ENCODE results near the gene NPTXR.
"Not testable (repeated sequence)": the region's sequence is repeated elsewhere in the genome, so short reads cannot be mapped to it uniquely, and the experiment has no call there.

Gene NPTXR

GRCh38 chr22:38868286-38868721, 24.5 kb upstream of the NPTXR start:
- DNase-seq = no peak

- DNase-seq = no peak
Measured at GRCh38 chr22:38867471-38868285, 23.9 kb upstream of the NPTXR start.

DNA sequence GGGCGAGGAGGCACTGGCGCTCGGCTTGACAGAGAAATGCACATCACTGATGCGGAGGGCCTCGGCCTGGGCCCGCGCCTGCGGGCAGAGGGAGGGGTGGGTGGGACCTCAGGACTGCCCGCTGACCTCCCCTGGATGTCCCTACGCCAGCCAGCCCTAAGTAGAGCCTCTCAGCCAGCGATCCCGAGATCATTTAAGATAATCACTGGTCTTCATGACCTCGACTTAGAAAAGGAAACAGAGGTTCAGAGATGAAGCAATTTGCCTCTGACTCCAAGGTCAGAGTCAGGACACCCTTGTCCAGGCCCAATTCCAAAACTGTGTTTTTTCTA, 23.3 kb upstream of the NPTXR start:
- DNase-seq = no peak

GRCh38 chr22:38866399-38867123, 22.7 kb upstream of the NPTXR start:
- DNase-seq = no peak

DNA sequence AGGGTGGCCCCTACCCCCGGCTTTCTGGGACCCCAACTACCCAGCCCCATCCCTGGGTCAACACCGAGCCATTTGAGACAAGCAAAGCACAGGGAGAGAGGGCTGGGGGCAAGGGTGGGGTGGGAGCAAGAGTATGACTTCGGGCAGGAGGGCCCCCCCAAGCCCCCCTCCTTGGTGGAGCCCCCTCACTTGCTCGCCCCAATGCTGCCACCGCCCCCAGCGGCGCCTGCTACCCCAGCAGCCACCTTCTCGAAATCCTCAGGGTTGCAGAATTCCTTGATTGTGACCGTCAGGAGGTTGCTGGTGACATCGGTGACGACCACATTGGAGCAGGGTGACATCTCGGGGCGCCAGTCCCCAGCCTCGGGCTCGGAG, 22.2 kb upstream of the NPTXR start:
- DNase-seq = no peak

- no peak for DNase-seq
Measured at GRCh38 chr22:38865201-38866023, 21.6 kb upstream of the NPTXR start.

GRCh38 chr22:38864361-38865191, 20.7 kb upstream of the NPTXR start:
- no peak for DNase-seq

- DNase-seq = no peak
Measured at GRCh38 chr22:38863531-38864131, 19.8 kb upstream of the NPTXR start.

DNA sequence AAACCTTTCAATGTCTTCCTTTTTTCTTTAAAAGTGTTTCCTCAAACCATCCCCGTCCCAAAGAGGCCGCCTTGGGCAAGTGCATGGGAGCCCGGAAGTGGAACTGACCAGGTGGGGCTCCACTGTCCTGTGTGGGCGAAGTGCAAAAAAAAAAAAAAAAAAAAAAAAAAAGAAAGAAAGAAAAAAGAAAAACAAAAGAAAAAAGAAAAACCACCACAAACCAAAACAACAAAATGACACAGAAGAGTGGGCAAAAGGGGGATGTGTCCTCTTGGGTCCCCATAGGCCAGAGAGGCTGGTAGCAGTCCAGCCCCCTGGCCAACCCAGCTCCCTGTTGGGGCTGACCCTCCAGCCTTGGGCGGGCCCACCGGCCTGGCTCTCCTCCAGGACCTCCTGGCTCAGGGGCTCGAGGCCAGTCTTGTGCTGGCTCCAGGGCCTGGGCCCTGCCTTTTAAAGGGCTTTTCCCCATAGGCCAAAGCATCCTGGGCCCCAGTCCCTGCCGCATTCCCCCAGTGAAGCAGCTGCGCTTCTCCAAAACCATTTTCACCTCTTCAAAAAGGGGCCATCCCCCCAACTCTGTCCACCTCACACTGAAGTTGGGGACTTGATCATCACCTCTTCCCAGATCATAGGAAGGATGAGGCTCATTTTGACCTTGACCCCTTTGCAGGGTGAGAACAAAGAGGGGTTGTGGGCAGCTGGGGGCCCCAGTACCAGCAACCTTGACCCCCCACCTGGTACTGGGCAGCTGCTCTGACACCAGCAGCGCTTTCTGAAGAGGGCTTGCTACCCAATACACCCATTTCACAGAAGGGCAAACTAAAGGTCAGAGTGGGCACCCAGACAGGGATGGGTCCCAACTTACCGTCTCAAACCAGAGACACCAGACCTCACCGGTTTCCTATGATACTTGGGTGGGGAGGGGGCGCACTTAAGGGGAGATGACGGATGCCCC, 18.8 kb upstream of the NPTXR start:
- DNase-seq = no peak

GRCh38 chr22:38861927-38862326, 18.1 kb upstream of the NPTXR start:
- DNase-seq = no peak

DNA sequence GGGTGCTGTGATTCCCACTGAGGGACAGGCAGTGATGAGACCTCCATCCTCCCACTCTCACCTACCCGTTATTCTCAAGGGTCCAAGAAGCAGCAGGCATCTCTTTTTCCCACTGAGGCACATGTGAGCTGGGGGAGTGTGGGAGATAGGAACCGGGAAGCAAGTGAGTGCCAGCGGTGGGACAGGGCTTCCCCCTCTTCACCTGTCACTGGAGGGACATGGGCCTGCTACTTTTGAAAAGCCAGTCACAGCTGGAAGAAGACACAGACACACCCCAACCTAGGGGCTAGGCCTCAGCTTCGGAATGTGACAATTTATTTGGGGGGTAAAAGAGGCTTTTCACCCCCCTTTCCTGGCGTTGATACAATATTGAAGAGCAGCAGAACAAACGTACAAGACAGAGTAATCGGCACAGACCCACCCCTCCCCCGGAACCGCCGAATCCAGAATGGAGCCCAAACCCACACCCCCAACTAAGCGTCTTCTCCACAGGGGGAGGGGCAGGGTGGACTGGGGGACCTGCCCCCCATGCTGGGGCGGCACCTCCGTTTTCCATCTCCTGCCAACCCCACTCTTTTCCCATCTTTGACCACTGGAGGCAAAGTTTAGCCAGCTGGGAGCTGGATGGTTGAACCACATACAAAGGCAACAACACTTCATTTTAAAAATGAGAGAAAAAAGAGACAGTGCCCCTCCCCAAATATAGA, 17.5 kb upstream of the NPTXR start:
- DNase-seq = no peak

GRCh38 chr22:38860283-38861169, 16.7 kb upstream of the NPTXR start:
- DNase-seq = no peak

- no peak for DNase-seq
Measured at GRCh38 chr22:38859581-38860282, 15.9 kb upstream of the NPTXR start.

- no peak for DNase-seq
Measured at GRCh38 chr22:38858492-38858891, 14.7 kb upstream of the NPTXR start.

DNA sequence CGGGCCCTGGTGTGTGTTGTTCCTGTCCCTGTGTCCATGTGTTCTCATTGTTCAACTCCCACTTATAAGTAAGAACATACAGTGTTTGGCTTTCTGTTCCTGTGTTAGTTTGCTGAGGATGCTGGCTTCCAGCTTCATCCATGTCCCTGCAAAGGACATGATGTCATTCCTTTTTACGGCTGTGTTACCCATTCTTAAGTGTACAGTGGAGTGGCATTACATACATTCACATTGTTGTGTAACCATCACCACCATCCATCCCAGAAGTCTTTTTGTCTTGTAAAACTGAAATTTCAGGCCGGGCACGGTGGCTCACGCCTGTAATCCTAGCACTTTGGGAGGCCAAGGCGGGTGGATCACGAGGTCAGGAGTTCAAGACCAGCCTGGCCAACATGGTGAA, 10.6 kb upstream of the NPTXR start:
- DNase-seq = not testable (repeated sequence)

GRCh38 chr22:38853883-38854282, 10.1 kb upstream of the NPTXR start:
- not testable (repeated sequence) for DNase-seq

DNA sequence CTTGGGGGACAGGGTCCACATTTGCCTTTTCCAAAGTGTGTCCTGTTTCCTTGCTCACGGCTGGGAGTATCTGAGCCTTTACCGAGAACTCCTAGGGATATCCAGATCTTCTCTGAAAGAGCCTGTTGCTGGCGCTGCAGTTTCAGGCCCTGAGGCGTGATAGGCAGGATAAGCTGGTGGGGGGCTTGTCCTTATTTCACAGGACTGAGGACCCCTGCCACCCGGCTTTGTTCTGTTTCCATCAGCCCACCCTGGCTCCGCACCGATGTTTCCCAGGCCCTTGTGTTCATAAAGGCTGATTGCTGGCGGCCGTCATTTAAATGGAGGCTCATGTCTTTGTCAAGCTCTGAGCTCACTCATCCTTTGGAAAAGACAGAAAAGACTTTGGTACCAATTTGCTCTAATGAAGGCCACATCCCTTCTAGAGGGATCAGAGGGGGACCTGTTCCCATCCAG, 9.4 kb upstream of the NPTXR start:
- DNase-seq = no peak

DNA sequence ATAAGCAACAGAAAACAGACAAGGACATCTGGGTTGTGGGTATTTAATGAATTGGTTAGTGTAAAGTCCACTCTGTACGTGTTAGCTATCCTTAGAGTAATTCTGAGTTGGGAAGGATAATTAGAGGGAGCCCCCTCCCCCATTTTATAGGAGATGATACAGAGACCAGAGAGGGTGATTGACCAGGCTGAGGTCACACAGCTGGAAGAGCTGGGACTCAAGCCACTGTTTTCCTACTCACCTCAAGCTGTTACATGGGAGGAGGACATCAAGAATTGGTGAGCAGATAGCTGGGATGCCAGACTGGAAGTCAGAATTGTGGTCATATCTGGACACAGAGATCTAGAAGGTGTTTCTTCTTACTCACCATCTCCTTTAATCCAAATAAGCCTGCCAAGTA, 8.7 kb upstream of the NPTXR start:
- DNase-seq = no peak

Data from activated CD4-positive, alpha-beta T cell treated with anti-CD3 and anti-CD28 coated beads for 1 hour (primary cell).